Esophagus (tissue), 2 donors: ENCODE results near the gene FBLN2. TPM values are rescaled to one million over a fixed set of nuclear protein-coding genes. Genes with fewer than 3 reads are reported as not detected.

ENCODE experiments used
- H3K27ac ChIP-seq, 2 donors: one replicate each; pipeline ENCODE4 v1.5.1; 2013; ENCODE audit warnings: low read depth in 2 of 2, mild to moderate bottlenecking in 2 of 2, inconsistent platforms in 1 of 2, low read length in 1 of 2, moderate library complexity in 1 of 2
- H3K27me3 ChIP-seq, 2 donors: one replicate each; pipeline ENCODE4 v1.6.1; 2013; ENCODE audit warnings: low read length in 2 of 2, control low read depth in 1 of 2, mild to moderate bottlenecking in 1 of 2; ENCODE audit not compliant: insufficient read depth in 2 of 2, control insufficient read depth in 1 of 2
- H3K36me3 ChIP-seq, 2 donors: one replicate each; pipeline ENCODE4 v1.6.1; 2013; ENCODE audit warnings: low read length in 1 of 2; ENCODE audit not compliant: control insufficient read depth in 2 of 2, insufficient read depth in 2 of 2
- H3K4me1 ChIP-seq, 2 donors: one replicate each; pipeline ENCODE4 v1.6.1; 2013; ENCODE audit warnings: low read length in 1 of 2; ENCODE audit not compliant: control insufficient read depth in 2 of 2, insufficient read depth in 2 of 2
- H3K4me3 ChIP-seq, 2 donors: one replicate each; pipeline ENCODE4 v1.5.1; 2013; ENCODE audit warnings: low read length in 2 of 2, mild to moderate bottlenecking in 2 of 2, low read depth in 1 of 2, moderate library complexity in 1 of 2
- H3K9me3 ChIP-seq, 2 donors: one replicate each; pipeline ENCODE4 v1.6.1; 2013; ENCODE audit warnings: mild to moderate bottlenecking in 2 of 2, low read depth in 1 of 2, low read length in 1 of 2, moderate library complexity in 1 of 2; ENCODE audit not compliant: control insufficient read depth in 2 of 2, insufficient read depth in 1 of 2
- WGBS, 2 donors: extraction: QIAGEN DNeasy Blood & Tissue Kit; methylation state at CpG; one replicate each; pipeline ENCODE4 v1.1.7; 2013; 5-methylcytosine and 5-hydroxymethylcytosine counted together
- polyA plus RNA-seq, 2 donors: library from polyadenylated mRNA; stranded (reverse); fragments of 200-250 nt; gene quantifications; one replicate each; pipeline ENCODE4 v1.2.3, GENCODE V29; 2013
- donor health status: healthy with polysubstance abuse.
- donor health status: Bipolar disorder and iron deficiency.

The FBLN2 gene
- polyA plus RNA-seq, 2 donors, result 2.7 to 6.0 TPM

DNA sequence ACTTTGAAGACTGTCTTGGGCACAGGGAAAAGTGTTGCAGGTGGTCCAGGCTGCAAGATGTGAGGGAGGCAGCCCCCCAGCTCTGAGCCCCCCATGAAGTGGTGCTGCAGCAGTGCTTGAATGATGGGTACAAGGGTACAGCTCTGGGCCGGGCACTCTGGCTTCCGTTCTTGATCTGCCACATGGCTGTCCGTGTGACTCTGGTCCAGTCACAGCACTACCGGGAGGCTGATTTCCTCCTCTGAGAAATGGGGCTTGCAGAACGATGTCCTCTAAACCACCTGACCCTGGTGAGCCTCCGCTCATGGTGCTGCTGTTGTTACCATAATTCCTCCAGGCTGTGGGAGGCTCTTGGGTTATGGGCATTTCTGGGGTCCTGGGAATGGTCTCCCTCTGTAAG, 75.1 kb downstream of the FBLN2 start:
- Histone ChIP-seq H3K4me1 (peaks cover 2 to 17% of the 10 kb centered on the region in 2 donors), H3K9me3 (no peaks in the 10 kb centered on the region), H3K27me3 (no peaks in the 10 kb centered on the region), H3K4me3 (no peak overlapping the region), H3K36me3 (peaks cover 0 to 4% of the 10 kb centered on the region in 2 donors), H3K27ac (no peak overlapping the region)
- WGBS, 2 donors, result 83 to 84% methylated on average over 6 of the region's 6 CpGs

DNA sequence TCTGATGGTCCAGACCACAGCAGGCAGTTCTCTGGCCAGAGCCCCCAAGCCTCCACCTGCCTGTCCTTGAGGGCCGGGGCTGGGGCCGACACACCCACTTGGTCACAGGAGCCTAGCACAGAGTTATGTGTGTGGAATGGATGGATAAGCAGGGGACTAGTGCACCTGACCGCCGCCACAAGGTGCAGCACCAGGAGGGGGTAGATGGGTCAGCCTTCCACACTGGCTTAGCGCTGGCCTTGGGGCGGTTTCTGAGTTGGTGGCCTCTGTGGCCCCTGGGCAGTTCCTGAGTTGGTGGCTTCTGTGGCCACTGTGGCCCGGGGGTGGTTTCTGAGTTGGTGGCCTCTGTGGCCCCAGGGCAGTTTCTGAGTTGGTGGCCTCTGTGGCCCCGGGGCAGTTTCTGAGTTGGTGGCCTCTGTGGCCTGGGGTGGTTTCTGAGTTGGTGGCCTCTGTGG, 75.8 kb downstream of the FBLN2 start:
- WGBS, 2 donors, result 96% methylated on average over 8 of the region's 8 CpGs
- H3K4me3 ChIP-seq, result no peak overlapping the region
- H3K27me3 ChIP-seq, result no peaks in the 10 kb centered on the region
- H3K36me3 ChIP-seq, result peaks cover 0 to 4% of the 10 kb centered on the region in 2 donors
- H3K4me1 ChIP-seq, result peaks cover 2 to 17% of the 10 kb centered on the region in 2 donors
- H3K9me3 ChIP-seq, result no peaks in the 10 kb centered on the region
- H3K27ac ChIP-seq, result no peak overlapping the region

DNA sequence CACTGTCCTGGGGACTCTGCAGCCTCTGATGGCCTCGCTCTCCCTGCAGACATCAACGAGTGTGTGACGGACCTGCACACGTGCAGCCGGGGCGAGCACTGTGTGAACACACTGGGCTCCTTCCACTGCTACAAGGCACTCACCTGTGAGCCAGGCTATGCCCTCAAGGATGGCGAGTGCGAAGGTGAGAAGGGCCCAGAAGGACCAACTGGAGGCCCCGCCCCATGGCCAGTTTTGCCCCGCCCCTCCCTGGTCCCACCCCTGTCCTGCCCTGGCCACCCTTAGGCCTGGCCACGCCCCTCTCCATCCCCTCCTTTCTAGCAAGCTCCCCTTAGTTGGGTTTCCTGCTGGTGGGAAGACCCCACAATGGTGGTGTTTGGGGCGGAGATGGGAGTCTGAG, 77.5 kb downstream of the FBLN2 start:
- H3K27ac ChIP-seq, result no peak overlapping the region
- no peaks in the 10 kb centered on the region for H3K9me3 ChIP-seq
- peaks cover 0 to 4% of the 10 kb centered on the region in 2 donors for H3K36me3 ChIP-seq
- H3K27me3 ChIP-seq, result no peaks in the 10 kb centered on the region
- 93 to 94% methylated on average over 12 of the region's 12 CpGs for WGBS, 2 donors
- peaks cover 2 to 17% of the 10 kb centered on the region in 2 donors for H3K4me1 ChIP-seq
- H3K4me3 ChIP-seq, result no peak overlapping the region

DNA sequence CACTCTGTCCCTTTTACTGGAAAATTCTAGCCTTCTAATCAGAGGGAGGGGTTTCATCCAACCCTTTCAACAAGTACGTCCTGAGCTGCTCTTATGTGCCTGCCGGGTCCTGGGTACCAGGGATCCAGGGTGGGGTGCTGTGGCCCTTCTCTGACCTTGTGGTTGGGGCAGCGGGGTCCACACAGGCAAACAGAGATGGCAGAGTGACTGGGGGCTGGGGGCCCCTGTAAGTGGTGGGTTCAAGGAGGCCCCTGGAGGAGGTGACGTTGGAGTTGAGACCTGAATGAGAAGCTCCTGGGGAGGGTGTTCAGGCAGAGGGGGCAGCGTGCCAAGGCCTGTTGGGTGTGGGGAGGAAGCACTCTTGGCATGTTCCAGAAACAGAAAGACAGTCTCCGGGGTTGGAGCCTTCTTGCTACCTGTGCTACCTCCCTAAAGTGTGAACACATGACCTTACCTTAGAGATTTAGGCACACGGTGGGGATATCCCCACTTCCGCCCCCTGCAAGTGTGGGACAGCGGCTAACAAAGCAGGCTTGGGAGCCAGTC, 78.1 kb downstream of the FBLN2 start:
- H3K4me3 ChIP-seq, result no peak overlapping the region
- WGBS, 2 donors, result 70 to 71% methylated on average over 9 of the region's 9 CpGs
- peaks cover 0 to 4% of the 10 kb centered on the region in 2 donors for H3K36me3 ChIP-seq
- H3K4me1 ChIP-seq, result peaks cover 2 to 15% of the 10 kb centered on the region in 2 donors
- H3K27ac ChIP-seq, result no peak overlapping the region
- no peaks in the 10 kb centered on the region for H3K9me3 ChIP-seq
- no peaks in the 10 kb centered on the region for H3K27me3 ChIP-seq

DNA sequence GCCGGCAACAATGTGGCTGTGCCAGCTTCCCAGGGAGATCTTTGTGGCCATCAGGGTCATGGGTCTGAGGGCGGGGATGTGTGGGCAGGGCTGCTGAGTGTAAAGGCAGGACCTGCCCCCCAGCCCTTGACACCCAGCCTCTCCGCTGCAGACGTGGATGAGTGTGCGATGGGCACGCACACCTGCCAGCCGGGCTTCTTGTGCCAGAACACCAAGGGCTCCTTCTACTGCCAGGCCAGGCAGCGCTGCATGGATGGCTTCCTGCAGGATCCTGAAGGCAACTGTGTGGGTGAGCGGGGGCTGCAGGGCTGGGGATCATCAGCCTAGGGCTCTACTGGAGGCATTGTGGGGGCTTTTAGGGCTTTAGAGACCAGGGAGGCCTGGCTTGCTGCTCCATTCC, 78.8 kb downstream of the FBLN2 start:
- H3K4me1 ChIP-seq, result peaks cover 2 to 10% of the 10 kb centered on the region in 2 donors
- WGBS, 2 donors, result 83 to 87% methylated on average over 9 of the region's 9 CpGs
- no peak overlapping the region for H3K27ac ChIP-seq
- H3K27me3 ChIP-seq, result no peaks in the 10 kb centered on the region
- peaks cover 0 to 4% of the 10 kb centered on the region in 2 donors for H3K36me3 ChIP-seq
- no peaks in the 10 kb centered on the region for H3K9me3 ChIP-seq
- H3K4me3 ChIP-seq, result no peak overlapping the region

DNA sequence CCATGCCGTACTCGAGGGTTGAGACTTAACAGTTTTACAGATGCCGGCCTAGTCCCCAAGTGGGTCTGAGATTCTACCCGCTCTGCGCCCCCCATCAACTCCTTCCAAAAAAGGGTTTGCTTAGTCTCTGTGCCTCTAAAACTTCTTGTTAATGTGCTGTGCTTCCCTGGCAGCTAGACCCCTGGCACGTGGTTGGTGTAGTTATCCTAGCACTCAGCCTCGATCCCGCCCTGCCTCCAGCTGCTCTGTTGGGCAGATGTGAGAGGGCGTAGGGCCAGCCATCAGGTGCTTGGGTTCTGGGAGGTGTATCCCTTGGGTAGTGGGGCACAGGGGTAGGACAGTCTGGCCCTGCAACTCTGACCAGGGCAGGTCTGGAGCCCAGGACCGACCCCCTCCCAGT, 79.5 kb downstream of the FBLN2 start:
- Histone ChIP-seq H3K4me3 (no peak overlapping the region), H3K36me3 (no peaks in the 10 kb centered on the region), H3K27ac (no peak overlapping the region), H3K9me3 (no peaks in the 10 kb centered on the region), H3K27me3 (no peaks in the 10 kb centered on the region), H3K4me1 (peaks cover 2% of the 10 kb centered on the region in 2 donors)
- 89 to 92% methylated on average over 10 of the region's 10 CpGs for WGBS, 2 donors

DNA sequence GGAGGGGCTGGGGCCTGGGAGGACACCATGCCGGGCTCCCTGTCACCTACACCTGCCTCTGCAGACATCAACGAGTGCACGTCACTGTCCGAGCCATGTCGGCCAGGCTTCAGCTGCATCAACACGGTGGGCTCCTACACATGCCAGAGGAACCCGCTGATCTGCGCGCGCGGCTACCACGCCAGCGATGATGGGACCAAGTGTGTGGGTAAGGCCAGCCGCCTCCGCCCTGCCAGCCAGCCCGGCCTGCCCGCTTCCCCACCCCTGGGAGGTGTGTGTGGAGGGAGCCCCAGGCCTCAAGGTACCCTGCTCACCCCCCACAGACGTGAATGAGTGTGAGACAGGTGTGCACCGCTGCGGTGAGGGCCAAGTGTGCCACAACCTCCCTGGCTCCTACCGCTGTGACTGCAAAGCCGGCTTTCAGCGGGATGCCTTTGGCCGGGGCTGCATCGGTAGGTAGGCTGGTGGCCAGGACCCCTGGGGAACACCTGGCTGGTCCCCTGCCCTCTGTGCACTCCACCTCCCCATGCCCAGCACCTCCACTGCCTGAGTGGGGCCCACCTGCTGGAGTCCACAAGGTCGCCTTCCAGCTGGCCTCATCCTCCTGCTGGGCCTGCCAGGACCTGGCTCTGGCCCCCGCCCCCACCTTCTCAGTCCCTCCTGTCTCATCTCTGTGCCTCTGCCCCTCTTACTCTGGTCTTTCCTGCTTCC, 80.1 kb downstream of the FBLN2 start:
- H3K4me3 ChIP-seq, result no peak overlapping the region
- H3K36me3 ChIP-seq, result peaks cover 0 to under 1% of the 10 kb centered on the region in 2 donors
- no peaks in the 10 kb centered on the region for H3K27me3 ChIP-seq
- peaks cover 0 to under 1% of the 10 kb centered on the region in 2 donors for H3K4me1 ChIP-seq
- 93 to 94% methylated on average over 27 of the region's 27 CpGs for WGBS, 2 donors
- H3K9me3 ChIP-seq, result no peaks in the 10 kb centered on the region
- no peak overlapping the region for H3K27ac ChIP-seq

DNA sequence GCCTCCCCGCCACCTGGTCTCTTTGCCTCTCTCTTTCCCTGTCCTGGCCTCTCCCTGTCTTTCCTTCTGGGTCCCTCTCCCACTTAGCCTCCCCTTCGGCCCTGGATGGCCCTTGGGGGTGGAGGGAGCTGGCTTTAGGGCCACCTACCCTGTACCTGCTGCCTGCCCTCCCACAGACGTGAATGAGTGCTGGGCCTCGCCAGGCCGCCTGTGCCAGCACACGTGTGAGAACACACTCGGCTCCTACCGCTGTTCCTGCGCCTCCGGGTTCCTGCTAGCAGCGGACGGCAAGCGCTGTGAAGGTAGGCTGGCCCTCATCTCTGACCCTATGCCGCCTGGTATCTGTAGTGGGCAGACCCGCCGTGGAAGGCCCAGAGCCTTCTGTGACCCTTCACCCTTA, 80.7 kb downstream of the FBLN2 start:
- Histone ChIP-seq H3K4me3 (no peak overlapping the region), H3K27ac (no peak overlapping the region), H3K9me3 (no peaks in the 10 kb centered on the region), H3K4me1 (no peaks in the 10 kb centered on the region), H3K27me3 (no peaks in the 10 kb centered on the region), H3K36me3 (peaks cover 0 to 2% of the 10 kb centered on the region in 2 donors)
- WGBS, 2 donors, result 89 to 91% methylated on average over 16 of the region's 16 CpGs

DNA sequence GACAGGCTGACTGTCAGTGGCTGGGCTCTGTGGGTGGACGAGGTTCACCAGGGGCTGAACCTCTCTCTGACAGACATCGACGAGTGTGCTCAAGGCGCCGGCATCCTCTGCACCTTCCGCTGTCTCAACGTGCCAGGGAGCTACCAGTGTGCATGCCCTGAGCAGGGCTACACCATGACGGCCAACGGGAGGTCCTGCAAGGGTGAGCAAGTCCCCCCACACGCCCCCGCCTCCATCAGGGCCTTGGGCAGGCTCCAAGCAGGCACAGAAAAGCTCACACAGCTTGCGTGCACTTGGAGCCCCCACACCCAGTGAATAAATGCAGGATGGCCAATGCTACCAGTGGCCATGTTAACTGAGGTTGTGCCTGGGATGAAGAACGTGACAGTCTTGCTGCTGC, 82.3 kb downstream of the FBLN2 start:
- no peak overlapping the region for H3K27ac ChIP-seq
- H3K9me3 ChIP-seq, result no peaks in the 10 kb centered on the region
- H3K4me1 ChIP-seq, result no peaks in the 10 kb centered on the region
- peaks cover 0 to 2% of the 10 kb centered on the region in 2 donors for H3K36me3 ChIP-seq
- WGBS, 2 donors, result 82 to 84% methylated on average over 13 of the region's 13 CpGs
- no peak overlapping the region for H3K4me3 ChIP-seq
- H3K27me3 ChIP-seq, result no peaks in the 10 kb centered on the region

DNA sequence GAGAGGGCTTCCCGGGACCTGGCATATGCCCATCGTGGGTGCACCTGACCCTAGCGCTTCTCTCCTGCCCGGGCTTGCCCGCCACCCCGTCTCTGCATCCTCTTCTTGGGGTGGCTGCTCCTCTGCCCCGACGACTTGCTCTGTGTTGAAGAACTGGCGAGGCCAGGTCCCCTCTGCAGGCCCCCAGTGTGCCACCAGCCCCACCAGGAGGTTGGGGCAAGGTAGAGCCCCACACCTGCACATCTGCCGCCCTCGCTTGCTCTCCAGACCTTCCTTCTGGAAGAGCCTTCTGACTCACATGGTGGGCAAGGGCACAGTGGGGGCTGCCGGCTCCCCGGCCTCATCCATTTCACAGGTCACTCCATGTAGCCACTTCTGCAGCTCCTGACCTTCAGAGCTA, 84.3 kb downstream of the FBLN2 start:
- WGBS, 2 donors, result 76 to 88% methylated on average over 13 of the region's 13 CpGs
- Histone ChIP-seq H3K4me3 (no peak overlapping the region), H3K4me1 (no peaks in the 10 kb centered on the region), H3K9me3 (no peaks in the 10 kb centered on the region), H3K27ac (no peak overlapping the region), H3K36me3 (peaks cover 0 to 2% of the 10 kb centered on the region in 2 donors), H3K27me3 (no peaks in the 10 kb centered on the region)
